ENCODE data around the gene ACKR3. TPM values are rescaled to one million over a fixed set of nuclear protein-coding genes. Genes with fewer than 3 reads are reported as not detected.

Gene ACKR3
- total and polyA plus RNA-seq, 10 of the 15 experiments (the other 5 are each of a cell fraction or from before 2014, with no cell fraction given): 3.0 to 154 (median 6.4) TPM

DNA sequence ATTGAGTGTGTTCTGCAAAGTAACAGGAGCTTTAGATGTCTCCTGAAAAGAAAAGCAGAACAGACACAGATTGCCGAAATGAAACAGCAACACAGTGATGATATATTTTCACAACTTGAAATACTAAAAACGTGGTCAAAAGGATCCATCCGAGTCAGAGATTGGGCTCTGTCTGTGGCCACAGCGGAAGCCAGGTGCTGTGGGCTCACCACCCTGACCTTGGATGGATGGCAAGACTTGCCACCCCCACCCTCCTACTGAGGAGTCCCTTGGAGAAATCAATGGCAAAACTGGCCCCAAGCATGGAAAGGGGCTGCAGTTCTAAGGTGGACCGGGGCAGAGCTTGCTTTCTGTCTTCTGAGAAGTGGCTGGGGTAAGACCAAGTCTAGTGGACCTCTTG, 31.4 kb upstream of the ACKR3 start (continued):
- TF ChIP-seq, protein P1, sequence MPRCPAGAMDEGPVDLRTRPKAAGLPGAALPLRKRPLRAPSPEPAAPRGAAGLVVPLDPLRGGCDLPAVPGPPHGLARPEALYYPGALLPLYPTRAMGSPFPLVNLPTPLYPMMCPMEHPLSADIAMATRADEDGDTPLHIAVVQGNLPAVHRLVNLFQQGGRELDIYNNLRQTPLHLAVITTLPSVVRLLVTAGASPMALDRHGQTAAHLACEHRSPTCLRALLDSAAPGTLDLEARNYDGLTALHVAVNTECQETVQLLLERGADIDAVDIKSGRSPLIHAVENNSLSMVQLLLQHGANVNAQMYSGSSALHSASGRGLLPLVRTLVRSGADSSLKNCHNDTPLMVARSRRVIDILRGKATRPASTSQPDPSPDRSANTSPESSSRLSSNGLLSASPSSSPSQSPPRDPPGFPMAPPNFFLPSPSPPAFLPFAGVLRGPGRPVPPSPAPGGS (IDR thresholded peaks at IDR 0.05; ENCODE audit: borderline replicate concordance, insufficient read depth, low read depth, low read length, poor library complexity, severe bottlenecking): no peak
- TF ChIP-seq, protein P2, sequence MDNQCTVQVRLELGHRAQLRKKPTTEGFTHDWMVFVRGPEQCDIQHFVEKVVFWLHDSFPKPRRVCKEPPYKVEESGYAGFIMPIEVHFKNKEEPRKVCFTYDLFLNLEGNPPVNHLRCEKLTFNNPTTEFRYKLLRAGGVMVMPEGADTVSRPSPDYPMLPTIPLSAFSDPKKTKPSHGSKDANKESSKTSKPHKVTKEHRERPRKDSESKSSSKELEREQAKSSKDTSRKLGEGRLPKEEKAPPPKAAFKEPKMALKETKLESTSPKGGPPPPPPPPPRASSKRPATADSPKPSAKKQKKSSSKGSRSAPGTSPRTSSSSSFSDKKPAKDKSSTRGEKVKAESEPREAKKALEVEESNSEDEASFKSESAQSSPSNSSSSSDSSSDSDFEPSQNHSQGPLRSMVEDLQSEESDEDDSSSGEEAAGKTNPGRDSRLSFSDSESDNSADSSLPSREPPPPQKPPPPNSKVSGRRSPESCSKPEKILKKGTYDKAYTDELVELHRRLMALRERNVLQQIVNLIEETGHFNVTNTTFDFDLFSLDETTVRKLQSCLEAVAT (IDR thresholded peaks at IDR 0.05): no peak
- TF ChIP-seq, protein P3, sequence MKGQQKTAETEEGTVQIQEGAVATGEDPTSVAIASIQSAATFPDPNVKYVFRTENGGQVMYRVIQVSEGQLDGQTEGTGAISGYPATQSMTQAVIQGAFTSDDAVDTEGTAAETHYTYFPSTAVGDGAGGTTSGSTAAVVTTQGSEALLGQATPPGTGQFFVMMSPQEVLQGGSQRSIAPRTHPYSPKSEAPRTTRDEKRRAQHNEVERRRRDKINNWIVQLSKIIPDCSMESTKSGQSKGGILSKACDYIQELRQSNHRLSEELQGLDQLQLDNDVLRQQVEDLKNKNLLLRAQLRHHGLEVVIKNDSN (IDR thresholded peaks at IDR 0.05; ENCODE audit: borderline replicate concordance, extremely low read length, insufficient read depth, low read depth, low read length): no peak
- TF ChIP-seq RUNX3 (IDR thresholded peaks at IDR 0.05; ENCODE audit: low read length) (peak; percentile 70), CEBPB (IDR thresholded peaks at IDR 0.05; ENCODE audit: borderline replicate concordance in 1 of 2, low read depth in 2 of 2, low read length in 2 of 2) (no peak), GATAD2B (conservative IDR thresholded peaks at IDR 0.05; ENCODE audit: low read depth) (0 out of 2 replicates have a peak, but pooled peaks have one; percentile 46), KDM1A (IDR thresholded peaks at IDR 0.05; ENCODE audit: borderline replicate concordance) (no peak), SIN3A (IDR thresholded peaks at IDR 0.05; ENCODE audit: low read depth, low read length) (0 out of 2 replicates have a peak, but pooled peaks have one; percentile 22), SP1 (IDR thresholded peaks at IDR 0.05; ENCODE audit: low read depth, low read length) (no peak), RAD51 (IDR thresholded peaks at IDR 0.05) (no peak), YBX1 (IDR thresholded peaks at IDR 0.05) (no peak), LARP7 (IDR thresholded peaks at IDR 0.05) (no peak), STAT3 (IDR thresholded peaks at IDR 0.05; ENCODE audit: low read depth, low read length) (no peak), ZNF622 (IDR thresholded peaks at IDR 0.05) (no peak), RBBP5 (conservative IDR thresholded peaks at IDR 0.05) (no peak), ZNF24 (IDR thresholded peaks at IDR 0.05) (no peak), MYC (IDR thresholded peaks at IDR 0.05; ENCODE audit: insufficient read depth, insufficient read length, insufficient replicate concordance, low read length, severe bottlenecking) (no peak), SUPT20H (IDR thresholded peaks at IDR 0.05; ENCODE audit: borderline replicate concordance, control insufficient read depth, low read depth, low read length) (no peak), CHD2 (IDR thresholded peaks at IDR 0.05; ENCODE audit: borderline replicate concordance, low read depth, low read length) (no peak), SRF (IDR thresholded peaks at IDR 0.05; ENCODE audit: low read depth in 2 of 2, low read length in 2 of 2) (no peak), BMI1 (IDR thresholded peaks at IDR 0.05; ENCODE audit: borderline replicate concordance) (no peak), CBX5 (IDR thresholded peaks at IDR 0.05; ENCODE audit: low read depth) (no peak)
- TF ChIP-seq, protein P4, sequence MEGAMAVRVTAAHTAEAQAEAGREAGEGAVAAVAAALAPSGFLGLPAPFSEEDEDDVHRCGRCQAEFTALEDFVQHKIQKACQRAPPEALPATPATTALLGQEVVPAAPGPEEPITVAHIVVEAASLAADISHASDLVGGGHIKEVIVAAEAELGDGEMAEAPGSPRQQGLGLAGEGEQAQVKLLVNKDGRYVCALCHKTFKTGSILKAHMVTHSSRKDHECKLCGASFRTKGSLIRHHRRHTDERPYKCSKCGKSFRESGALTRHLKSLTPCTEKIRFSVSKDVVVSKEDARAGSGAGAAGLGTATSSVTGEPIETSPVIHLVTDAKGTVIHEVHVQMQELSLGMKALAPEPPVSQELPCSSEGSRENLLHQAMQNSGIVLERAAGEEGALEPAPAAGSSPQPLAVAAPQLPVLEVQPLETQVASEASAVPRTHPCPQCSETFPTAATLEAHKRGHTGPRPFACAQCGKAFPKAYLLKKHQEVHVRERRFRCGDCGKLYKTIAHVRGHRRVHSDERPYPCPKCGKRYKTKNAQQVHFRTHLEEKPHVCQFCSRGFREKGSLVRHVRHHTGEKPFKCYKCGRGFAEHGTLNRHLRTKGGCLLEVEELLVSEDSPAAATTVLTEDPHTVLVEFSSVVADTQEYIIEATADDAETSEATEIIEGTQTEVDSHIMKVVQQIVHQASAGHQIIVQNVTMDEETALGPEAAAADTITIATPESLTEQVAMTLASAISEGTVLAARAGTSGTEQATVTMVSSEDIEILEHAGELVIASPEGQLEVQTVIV (IDR thresholded peaks at IDR 0.05; ENCODE audit: borderline replicate concordance, partially characterized antibody): no peak
- TF ChIP-seq, protein P5, sequence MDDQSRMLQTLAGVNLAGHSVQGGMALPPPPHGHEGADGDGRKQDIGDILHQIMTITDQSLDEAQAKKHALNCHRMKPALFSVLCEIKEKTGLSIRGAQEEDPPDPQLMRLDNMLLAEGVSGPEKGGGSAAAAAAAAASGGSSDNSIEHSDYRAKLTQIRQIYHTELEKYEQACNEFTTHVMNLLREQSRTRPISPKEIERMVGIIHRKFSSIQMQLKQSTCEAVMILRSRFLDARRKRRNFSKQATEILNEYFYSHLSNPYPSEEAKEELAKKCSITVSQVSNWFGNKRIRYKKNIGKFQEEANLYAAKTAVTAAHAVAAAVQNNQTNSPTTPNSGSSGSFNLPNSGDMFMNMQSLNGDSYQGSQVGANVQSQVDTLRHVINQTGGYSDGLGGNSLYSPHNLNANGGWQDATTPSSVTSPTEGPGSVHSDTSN (IDR thresholded peaks at IDR 0.05; ENCODE audit: insufficient replicate concordance, low read depth, low read length): no peak
- TF ChIP-seq, protein P6, sequence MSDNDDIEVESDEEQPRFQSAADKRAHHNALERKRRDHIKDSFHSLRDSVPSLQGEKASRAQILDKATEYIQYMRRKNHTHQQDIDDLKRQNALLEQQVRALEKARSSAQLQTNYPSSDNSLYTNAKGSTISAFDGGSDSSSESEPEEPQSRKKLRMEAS (IDR thresholded peaks at IDR 0.05; ENCODE audit: low read depth, low read length): no peak
